Endothelial cell of umbilical vein (primary cell): Measurements from ENCODE around the gene DMAP1. TPM values are rescaled to one million over a fixed set of nuclear protein-coding genes. Genes with fewer than 3 reads are reported as not detected.

Source experiments
- BruUV-seq: library from RNA; stranded (reverse); fragments of 400-500 nt; replicated peaks from 2 replicates; lab custom pipeline; 2021; lab: Mats Ljungman, UMichigan
- CTCF ChIA-PET: fragments of 300-600, 350-600 bp; sonication (Branson Sonifier 250); formaldehyde crosslinking; loops from one replicate; lab custom pipeline; 2021; ENCODE audit warnings: antibody characterized with exemption, inconsistent platforms; lab: Charles Lee
- POLR2A ChIA-PET: fragments of 300-600, 350-600 bp; sonication (Branson Sonifier 250); formaldehyde crosslinking; loops from one replicate; lab custom pipeline; 2021; ENCODE audit warnings: antibody characterized with exemption, inconsistent platforms; lab: Charles Lee
- DNase-seq: peaks from one replicate; pipeline ENCODE4 v3.0.0-alpha.2; 2011; ENCODE audit warnings: low read depth, low spot score
- FAIRE-seq: peaks from 2 replicates; lab custom pipeline; 2011; peaks lifted over from hg19 to GRCh38; lab: Jason Lieb, UNC
- H2AFZ ChIP-seq: 2 replicates; pipeline ENCODE4 v1.6.0; 2012; ENCODE audit warnings: low read depth, low read length, control low read depth, inconsistent platforms
- H3K27ac ChIP-seq: 2 replicates; pipeline ENCODE4 v1.5.1; 2011; ENCODE audit warnings: low read depth, mild to moderate bottlenecking, control low read depth, low read length, moderate library complexity; ENCODE audit not compliant: insufficient read depth
- H3K27me3 ChIP-seq, 2 experiments: 2 replicates each; pipeline versions ENCODE4 v1.6.0 to v1.6.1; 2011; ENCODE audit warnings: low read length in 2 of 2, mixed read lengths in 1 of 2; ENCODE audit not compliant: control insufficient read depth in 2 of 2, insufficient read depth in 2 of 2
- H3K36me3 ChIP-seq, 2 experiments: 2 replicates in 1 of 2; 3 replicates in 1 of 2; pipeline ENCODE4 v1.5.1; 2011; ENCODE audit warnings: low read length in 2 of 2, mild to moderate bottlenecking in 1 of 2, moderate library complexity in 1 of 2; ENCODE audit not compliant: control insufficient read depth in 2 of 2, insufficient read depth in 2 of 2; ENCODE audit errors: extremely low read depth in 1 of 2
- H3K4me1 ChIP-seq: 3 replicates; pipeline ENCODE4 v1.5.1; 2011; ENCODE audit warnings: mild to moderate bottlenecking, low read length; ENCODE audit not compliant: control insufficient read depth, insufficient read depth; ENCODE audit errors: extremely low read depth
- H3K4me2 ChIP-seq: 2 replicates; pipeline ENCODE4 v1.6.1; 2011; ENCODE audit warnings: low read length, control low read depth, mixed read lengths; ENCODE audit not compliant: insufficient read depth
- H3K4me3 ChIP-seq, 3 experiments: fragments of 200-600 bp in 1 of 3; sonication (generic), shearing (Covaris generic) in 1 of 3; replicated peaks in 1 of 3; 2 replicates each; pipeline ENCODE4 v1.5.1; 2011 to 2016; ENCODE audit warnings: control low read depth in 3 of 3, low read length in 3 of 3, mild to moderate bottlenecking in 2 of 3, inconsistent platforms in 1 of 3, low read depth in 1 of 3, moderate library complexity in 1 of 3; ENCODE audit not compliant: insufficient read depth in 1 of 3
- H3K79me2 ChIP-seq: 2 replicates; pipeline ENCODE4 v1.6.0; 2012; ENCODE audit warnings: low read length, inconsistent platforms; ENCODE audit not compliant: control insufficient read depth, insufficient read depth
- H3K9ac ChIP-seq: replicated peaks from 2 replicates; pipeline ENCODE3; 2011; ENCODE audit warnings: low read length, control low read depth; ENCODE audit not compliant: insufficient read depth; ENCODE audit errors: extremely low read depth
- H3K9me1 ChIP-seq: replicated peaks from 3 replicates; pipeline ENCODE4 v1.6.0; 2011; ENCODE audit warnings: mild to moderate bottlenecking, low read length; ENCODE audit not compliant: control insufficient read depth, insufficient read depth; ENCODE audit errors: extremely low read depth
- H3K9me3 ChIP-seq: replicated peaks from 2 replicates; pipeline ENCODE4 v1.5.1; 2012; ENCODE audit warnings: low read length, inconsistent platforms; ENCODE audit not compliant: control insufficient read depth, insufficient read depth
- H4K20me1 ChIP-seq: replicated peaks from 2 replicates; pipeline ENCODE3; 2011; ENCODE audit warnings: mild to moderate bottlenecking, low read length; ENCODE audit not compliant: control insufficient read depth, insufficient read depth; ENCODE audit errors: extremely low read depth
- CTCF ChIP-seq, 2 donors: IDR thresholded peaks; 1 replicate in 1 of 2; 2 replicates in 1 of 2; pipeline ENCODE4 v1.5.1; 2011; ENCODE audit warnings: low read length in 2 of 2, mild to moderate bottlenecking in 2 of 2, moderate library complexity in 2 of 2, control low read depth in 1 of 2, inconsistent platforms in 1 of 2, low read depth in 1 of 2; ENCODE audit not compliant: insufficient read depth in 1 of 2; ENCODE audit errors: extremely low read depth in 1 of 2
- EZH2 ChIP-seq: IDR thresholded peaks from 2 replicates; pipeline ENCODE4 v1.6.1; 2012; ENCODE audit warnings: borderline replicate concordance, low read depth, mild to moderate bottlenecking, moderate library complexity, low read length, inconsistent platforms; ENCODE audit not compliant: severe bottlenecking
- FOS ChIP-seq: IDR thresholded peaks from 2 replicates; pipeline ENCODE4 v1.6.1; 2011; ENCODE audit warnings: mild to moderate bottlenecking, low read length, moderate library complexity, borderline replicate concordance; ENCODE audit not compliant: insufficient read depth
- GATA2 ChIP-seq: IDR thresholded peaks from 2 replicates; pipeline ENCODE4 v1.7.0; 2011; ENCODE audit warnings: low read depth, mild to moderate bottlenecking, moderate library complexity, mixed read lengths, low read length; ENCODE audit not compliant: insufficient read length, insufficient read depth
- JUN ChIP-seq: IDR thresholded peaks from 2 replicates; pipeline ENCODE4 v1.6.1; 2011; ENCODE audit warnings: borderline replicate concordance, low read depth; ENCODE audit not compliant: insufficient read length, insufficient read depth
- MAX ChIP-seq: IDR thresholded peaks from 2 replicates; pipeline ENCODE4 v1.6.1; 2011; ENCODE audit not compliant: insufficient read depth, insufficient read length
- MYC ChIP-seq: IDR thresholded peaks from one replicate; pipeline ENCODE4 v1.6.1; 2011; ENCODE audit warnings: mild to moderate bottlenecking, low read depth, low read length
- POLR2A ChIP-seq: IDR thresholded peaks from 2 replicates; pipeline ENCODE4 v1.6.1; 2012; ENCODE audit warnings: low read depth, mild to moderate bottlenecking, control low read depth, low read length
- POLR2AphosphoS5 ChIP-seq: IDR thresholded peaks from 2 replicates; pipeline ENCODE4 v1.6.1; 2012; ENCODE audit warnings: low read depth, mild to moderate bottlenecking, control low read depth, low read length, moderate library complexity; ENCODE audit not compliant: insufficient read depth
- dilution Hi-C: fragments of 300-500 bp; cut with MboI; formaldehyde crosslinking; loops from one replicate; pipeline ENCODE4 v1.15.0; 2019; ENCODE audit warnings: low sequenced_read_pairs; ENCODE audit not compliant: extremely low pct_ligation_motif_present
- intact Hi-C: fragments of 100-400 bp; cut with micrococcal nuclease; formaldehyde crosslinking; loops from one replicate; pipeline ENCODE4 v1.10.0; 2022
- polyA plus RNA-seq, 4 experiments: library from polyadenylated mRNA; depleted of rRNA in 3 of 4; stranded (reverse) in 3 of 4; unstranded in 1 of 4; fragments of >200 nt; gene quantifications; 2 replicates each; pipeline versions ENCODE4 v1.2.1 to v1.2.3, GENCODE V29; 2011 to 2012; ENCODE audit warnings: missing spikeins in 1 of 4
- total RNA-seq: library from RNA; stranded (reverse); gene quantifications from 2 replicates; pipeline ENCODE4 v1.2.3, GENCODE V29; 2021

DMAP1 gene
- total and polyA plus RNA-seq, 2 donors (not counting 3 experiments of a cell fraction or from before 2014, with no cell fraction given) = 42.9 to 63.2 TPM

- no peaks in the 10 kb centered on the region for H3K4me1 ChIP-seq
- no peak overlapping the region for H3K27ac ChIP-seq
- dilution Hi-C loops (no loop called here), intact Hi-C loops (no loop called here)
- FAIRE-seq (no peak), DNase-seq (no peak)
- H3K9me3 ChIP-seq = no peaks in the 10 kb centered on the region
- CTCF ChIA-PET = interaction anchor here (4.1 kb wide), 1 partner anchor 9 kb away, joined by 28 read pairs; no protein-coding TSS in a partner anchor
- POLR2A ChIA-PET = no interaction called here
- no peak overlapping the region for H3K4me2 ChIP-seq
- H3K27me3 ChIP-seq = no peaks in the 10 kb centered on the region
- H3K36me3 ChIP-seq = peaks cover 1 to 2% of the 10 kb centered on the region in 2 experiments
- H4K20me1 ChIP-seq = no peaks in the 10 kb centered on the region
- no TSS peak for BruUV-seq
- TF ChIP-seq FOS (no peak), MAX (no peak), JUN (no peak), POLR2AphosphoS5 (no peak), CTCF (IDR thresholded peaks at IDR 0.05; ENCODE audit: extremely low read depth in 1 of 2, insufficient read depth in 1 of 2, low read depth in 1 of 2, low read length in 2 of 2) (no peak), EZH2 (no peak), POLR2A (no peak), GATA2 (no peak), MYC (no peak)
- no peak overlapping the region for H2AFZ ChIP-seq
- H3K9me1 ChIP-seq = no peaks in the 10 kb centered on the region
- no peak overlapping the region for H3K9ac ChIP-seq
- no peaks in the 10 kb centered on the region for H3K79me2 ChIP-seq
- no peak overlapping the region for H3K4me3 ChIP-seq
These were observed 13.9 kb downstream of the DMAP1 start for GRCh38 chr1:44227211-44227610.
